OCI-LY3 (cell line): ENCODE data around the gene RBM22.

Experiments
- H2AFZ ChIP-seq: fragments of 200-600, 300-600 bp; shearing (Covaris generic); 2 replicates; pipeline ENCODE4 v1.6.0; 2014; ENCODE audit warnings: antibody characterized with exemption, low read depth, low read length
- H3K27ac ChIP-seq: fragments of 200-600, 300-600 bp; sonication (generic); 2 replicates; pipeline ENCODE4 v1.5.1; 2014; ENCODE audit warnings: mild to moderate bottlenecking, low read length, moderate library complexity, mixed read lengths
- H3K27me3 ChIP-seq: fragments of 200-600, 300-600 bp; sonication (generic); 2 replicates; pipeline ENCODE4 v1.6.1; 2014; ENCODE audit warnings: low read depth, low read length, mixed read lengths
- H3K36me3 ChIP-seq: fragments of 200-600, 300-600 bp; sonication (generic); replicated peaks from 2 replicates; pipeline ENCODE3; 2014; ENCODE audit warnings: low read depth, low read length, mixed read lengths
- H3K4me1 ChIP-seq: fragments of 300-600, 200-600 bp; sonication (generic); 2 replicates; pipeline ENCODE4 v1.6.1; 2014; ENCODE audit warnings: low read length, mixed read lengths
- H3K4me2 ChIP-seq: fragments of 200-600, 300-600 bp; sonication (generic); 2 replicates; pipeline ENCODE4 v1.6.1; 2014; ENCODE audit warnings: low read length, mixed read lengths
- H3K4me3 ChIP-seq: fragments of 300-600, 200-600 bp; sonication (generic); 2 replicates; pipeline ENCODE4 v1.5.1; 2014; ENCODE audit warnings: antibody characterized with exemption, mild to moderate bottlenecking, low read length, moderate library complexity
- H3K79me2 ChIP-seq: fragments of 300-600, 200-600 bp; shearing (Covaris generic); 2 replicates; pipeline ENCODE4 v1.6.1; 2014; ENCODE audit warnings: mild to moderate bottlenecking, low read length, mixed read lengths
- H3K9ac ChIP-seq: fragments of 300-600, 200-600 bp; shearing (Covaris generic); 2 replicates; pipeline ENCODE4 v1.6.0; 2014; ENCODE audit warnings: mild to moderate bottlenecking, low read length, moderate library complexity
- H3K9me3 ChIP-seq: fragments of 200-600, 300-600 bp; shearing (Covaris generic); 2 replicates; pipeline ENCODE4 v1.6.1; 2014; ENCODE audit warnings: low read length, mixed read lengths; ENCODE audit not compliant: insufficient read depth
- H4K20me1 ChIP-seq: fragments of 200-600, 300-600 bp; sonication (generic); 2 replicates; pipeline ENCODE4 v1.6.1; 2016; ENCODE audit warnings: low read length, mixed read lengths; ENCODE audit not compliant: insufficient read depth
- EZH2phosphoT487 ChIP-seq: fragments of 200-600 bp; shearing (Covaris generic); IDR thresholded peaks from 2 replicates; pipeline ENCODE4 v1.6.1; 2018; ENCODE audit warnings: antibody characterized with exemption, mixed run types, low read depth
- TF ChIP-seq, protein P1 (sequence below): fragments of 200-600, 300-600 bp; sonication (generic); IDR thresholded peaks from 2 replicates; pipeline ENCODE4 v1.5.1; 2014; ENCODE audit warnings: antibody characterized with exemption, low read length, low read depth

The RBM22 gene

DNA sequence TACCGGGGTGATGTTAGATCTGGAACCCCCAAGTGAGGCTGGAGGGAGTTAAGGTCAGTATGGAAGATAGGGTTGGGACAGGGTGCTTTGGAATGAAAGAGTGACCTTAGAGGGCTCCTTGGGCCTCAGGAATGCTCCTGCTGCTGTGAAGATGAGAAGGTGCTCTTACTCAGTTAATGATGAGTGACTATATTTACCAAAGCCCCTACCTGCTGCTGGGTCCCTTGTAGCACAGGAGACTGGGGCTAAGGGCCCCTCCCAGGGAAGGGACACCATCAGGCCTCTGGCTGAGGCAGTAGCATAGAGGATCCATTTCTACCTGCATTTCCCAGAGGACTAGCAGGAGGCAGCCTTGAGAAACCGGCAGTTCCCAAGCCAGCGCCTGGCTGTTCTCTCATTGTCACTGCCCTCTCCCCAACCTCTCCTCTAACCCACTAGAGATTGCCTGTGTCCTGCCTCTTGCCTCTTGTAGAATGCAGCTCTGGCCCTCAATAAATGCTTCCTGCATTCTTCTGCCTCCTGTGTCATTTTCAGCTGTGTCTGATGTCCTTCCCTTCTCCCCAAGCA is 42.1 kb downstream of the RBM22 start:
- Histone ChIP-seq H3K9ac (no peak overlapping the region), H3K27me3 (no peaks in the 10 kb centered on the region), H3K79me2 (no peaks in the 10 kb centered on the region), H3K4me3 (no peak overlapping the region), H3K36me3 (no peaks in the 10 kb centered on the region), H4K20me1 (no peaks in the 10 kb centered on the region), H3K27ac (no peak overlapping the region), H3K4me1 (peaks cover 4% of the 10 kb centered on the region; the same call in 1 of the 2 replicates), H3K9me3 (no peaks in the 10 kb centered on the region), H3K4me2 (no peak overlapping the region), H2AFZ (no peak overlapping the region)
- no peak for TF ChIP-seq EZH2phosphoT487
- TF ChIP-seq, protein P1, sequence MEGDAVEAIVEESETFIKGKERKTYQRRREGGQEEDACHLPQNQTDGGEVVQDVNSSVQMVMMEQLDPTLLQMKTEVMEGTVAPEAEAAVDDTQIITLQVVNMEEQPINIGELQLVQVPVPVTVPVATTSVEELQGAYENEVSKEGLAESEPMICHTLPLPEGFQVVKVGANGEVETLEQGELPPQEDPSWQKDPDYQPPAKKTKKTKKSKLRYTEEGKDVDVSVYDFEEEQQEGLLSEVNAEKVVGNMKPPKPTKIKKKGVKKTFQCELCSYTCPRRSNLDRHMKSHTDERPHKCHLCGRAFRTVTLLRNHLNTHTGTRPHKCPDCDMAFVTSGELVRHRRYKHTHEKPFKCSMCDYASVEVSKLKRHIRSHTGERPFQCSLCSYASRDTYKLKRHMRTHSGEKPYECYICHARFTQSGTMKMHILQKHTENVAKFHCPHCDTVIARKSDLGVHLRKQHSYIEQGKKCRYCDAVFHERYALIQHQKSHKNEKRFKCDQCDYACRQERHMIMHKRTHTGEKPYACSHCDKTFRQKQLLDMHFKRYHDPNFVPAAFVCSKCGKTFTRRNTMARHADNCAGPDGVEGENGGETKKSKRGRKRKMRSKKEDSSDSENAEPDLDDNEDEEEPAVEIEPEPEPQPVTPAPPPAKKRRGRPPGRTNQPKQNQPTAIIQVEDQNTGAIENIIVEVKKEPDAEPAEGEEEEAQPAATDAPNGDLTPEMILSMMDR, result no peak

DNA sequence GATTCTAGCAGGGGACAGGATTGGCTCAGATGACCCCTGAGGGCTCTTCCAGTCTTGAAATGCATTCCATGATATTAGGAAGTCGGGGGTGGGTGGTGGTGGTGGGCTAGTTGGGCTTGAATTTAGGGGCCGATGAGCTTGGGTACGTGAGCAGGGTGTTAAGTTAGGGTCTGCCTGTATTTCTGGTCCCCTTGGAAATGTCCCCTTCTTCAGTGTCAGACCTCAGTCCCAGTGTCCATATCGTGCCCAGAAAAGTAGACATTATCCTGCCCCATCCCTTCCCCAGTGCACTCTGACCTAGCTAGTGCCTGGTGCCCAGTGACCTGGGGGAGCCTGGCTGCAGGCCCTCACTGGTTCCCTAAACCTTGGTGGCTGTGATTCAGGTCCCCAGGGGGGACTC is 42.7 kb downstream of the RBM22 start:
- Histone ChIP-seq H3K4me2 (no peak overlapping the region), H3K9ac (no peak overlapping the region), H3K27ac (no peak overlapping the region), H4K20me1 (no peaks in the 10 kb centered on the region), H3K36me3 (no peaks in the 10 kb centered on the region), H3K79me2 (no peaks in the 10 kb centered on the region), H3K9me3 (no peaks in the 10 kb centered on the region), H3K4me3 (no peak overlapping the region), H3K4me1 (peaks cover 4% of the 10 kb centered on the region; the same call in 1 of the 2 replicates), H3K27me3 (no peaks in the 10 kb centered on the region), H2AFZ (no peak overlapping the region)
- TF ChIP-seq, protein P1, result no peak

DNA sequence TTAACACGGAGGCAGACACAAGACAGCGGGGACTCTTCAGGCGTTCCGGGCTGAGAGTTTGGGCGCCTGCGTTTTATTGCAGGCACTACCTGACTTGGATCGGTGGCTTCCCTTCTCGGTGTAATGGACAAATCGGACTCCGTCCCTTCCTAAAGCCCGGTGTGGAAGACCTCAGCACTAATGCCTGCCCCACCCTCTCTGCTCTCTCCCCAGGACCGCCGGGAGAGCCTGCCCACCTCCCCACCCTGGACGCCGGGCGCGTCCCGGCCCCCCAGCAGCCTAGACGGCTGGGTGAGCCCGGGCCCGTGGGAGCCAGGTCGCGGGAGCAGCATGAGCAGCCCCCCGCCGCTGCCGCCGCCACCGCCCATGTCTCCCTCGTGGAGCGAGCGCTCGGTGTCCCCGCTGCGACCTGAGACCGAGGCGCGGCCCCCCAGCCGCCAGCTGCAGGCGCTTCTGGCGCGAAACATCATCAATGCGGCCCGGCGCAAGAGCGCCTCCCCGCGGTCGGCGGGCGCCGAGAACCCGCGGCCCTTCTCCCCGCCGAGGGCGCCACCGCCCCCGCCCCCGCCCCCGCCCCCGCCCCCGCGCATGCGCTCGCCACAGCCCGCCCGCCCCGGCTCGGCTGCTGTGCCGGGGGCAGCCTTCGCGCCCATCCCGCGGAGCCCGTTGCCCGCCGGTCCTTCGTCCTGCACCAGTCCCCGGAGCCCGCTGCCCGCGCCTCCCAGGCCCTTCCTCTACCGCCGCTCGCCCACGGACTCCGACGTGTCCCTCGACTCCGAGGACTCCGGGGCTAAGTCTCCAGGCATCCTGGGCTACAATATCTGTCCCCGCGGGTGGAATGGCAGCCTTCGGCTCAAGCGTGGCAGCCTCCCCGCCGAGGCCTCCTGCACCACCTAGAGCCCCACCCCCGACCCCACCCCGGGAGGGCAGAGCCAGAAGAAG is 44.4 kb downstream of the RBM22 start:
- TF ChIP-seq, protein P1, result peak; percentile 29
- no peak for TF ChIP-seq EZH2phosphoT487
- no peaks in the 10 kb centered on the region for H4K20me1 ChIP-seq
- H2AFZ ChIP-seq, result peak overlapping the region; percentile 91; the same call in 1 of the 2 replicates
- peak overlapping the region; percentile 76 for H3K9ac ChIP-seq
- H3K9me3 ChIP-seq, result no peaks in the 10 kb centered on the region
- H3K4me2 ChIP-seq, result peak overlapping the region; percentile 88
- H3K36me3 ChIP-seq, result no peaks in the 10 kb centered on the region
- no peak overlapping the region for H3K27ac ChIP-seq
- H3K79me2 ChIP-seq, result no peaks in the 10 kb centered on the region
- H3K27me3 ChIP-seq, result no peaks in the 10 kb centered on the region
- H3K4me1 ChIP-seq, result peaks cover 4% of the 10 kb centered on the region; the same call in 1 of the 2 replicates
- H3K4me3 ChIP-seq, result peak overlapping the region; percentile 94

DNA sequence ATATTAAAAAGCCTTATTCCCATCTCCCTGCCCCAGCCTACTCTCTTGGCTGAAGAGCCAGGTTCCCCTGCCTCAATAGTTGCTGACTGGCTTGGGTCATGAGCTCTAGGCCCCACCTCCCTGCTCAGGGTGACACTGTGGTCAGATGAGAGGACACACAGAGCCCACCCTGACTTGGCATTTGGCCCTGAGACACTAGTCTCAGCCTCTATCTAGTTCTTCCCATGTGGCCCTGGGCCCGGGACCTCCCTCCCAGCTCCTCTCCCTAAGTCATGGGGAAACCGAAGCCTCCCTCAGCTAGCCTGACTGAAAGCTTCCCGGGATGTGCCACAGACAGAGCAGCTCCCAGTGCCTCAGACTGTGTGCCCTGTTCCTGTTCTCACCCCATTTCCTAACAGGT is 45.6 kb downstream of the RBM22 start:
- no peak overlapping the region for H2AFZ ChIP-seq
- H3K27me3 ChIP-seq, result no peaks in the 10 kb centered on the region
- TF ChIP-seq, protein P1, result no peak
- no peak overlapping the region for H3K9ac ChIP-seq
- no peak overlapping the region for H3K4me3 ChIP-seq
- H3K9me3 ChIP-seq, result no peaks in the 10 kb centered on the region
- peaks cover 13% of the 10 kb centered on the region; the same call in 1 of the 2 replicates for H3K4me1 ChIP-seq
- H3K36me3 ChIP-seq, result no peaks in the 10 kb centered on the region
- no peak overlapping the region for H3K27ac ChIP-seq
- H4K20me1 ChIP-seq, result no peaks in the 10 kb centered on the region
- H3K79me2 ChIP-seq, result no peaks in the 10 kb centered on the region
- no peak overlapping the region for H3K4me2 ChIP-seq
